ENCODE results near the gene ZBTB7C.

Gene ZBTB7C

DNA sequence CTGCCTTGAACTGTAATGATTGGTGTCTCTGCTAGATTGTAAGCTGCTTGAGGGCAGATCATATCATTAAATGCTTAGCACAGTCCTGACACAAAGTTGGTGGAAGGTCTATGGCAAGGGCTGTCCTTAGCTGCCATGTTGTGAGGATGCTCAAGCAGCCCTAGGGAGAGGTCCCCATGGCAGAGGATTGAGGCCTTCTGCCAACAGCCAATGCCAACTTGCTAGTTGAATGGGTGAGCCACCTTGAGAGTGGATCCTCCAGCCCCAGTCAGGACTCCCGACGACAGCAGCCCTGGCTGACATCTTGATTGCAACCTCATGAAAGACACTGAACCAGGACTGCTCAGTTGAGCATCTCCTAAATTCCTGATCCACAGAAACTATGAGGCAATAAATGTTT is 363.4 kb downstream of the ZBTB7C start:
- no peak for DNase-seq

DNA sequence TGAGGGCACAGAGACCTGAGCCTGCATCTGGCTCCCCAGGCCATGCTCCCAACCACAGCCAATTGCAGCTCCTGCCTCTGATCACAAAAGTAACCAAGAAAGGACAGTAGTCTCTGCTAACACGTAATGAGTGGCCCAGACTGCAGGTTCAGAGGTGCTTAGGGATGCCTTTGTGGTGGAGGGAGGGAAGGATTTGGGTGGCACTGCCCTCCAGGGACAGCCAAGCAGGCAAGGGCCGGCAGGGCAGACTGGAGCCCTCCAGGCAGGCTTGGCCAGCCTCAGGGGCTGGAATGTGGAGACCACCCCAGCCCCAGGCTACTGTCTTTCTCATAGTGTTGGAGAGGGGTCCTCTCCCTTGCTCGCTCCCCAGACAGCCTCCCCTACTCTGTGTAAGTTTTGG is 364.2 kb downstream of the ZBTB7C start:
- no peak for DNase-seq

DNA sequence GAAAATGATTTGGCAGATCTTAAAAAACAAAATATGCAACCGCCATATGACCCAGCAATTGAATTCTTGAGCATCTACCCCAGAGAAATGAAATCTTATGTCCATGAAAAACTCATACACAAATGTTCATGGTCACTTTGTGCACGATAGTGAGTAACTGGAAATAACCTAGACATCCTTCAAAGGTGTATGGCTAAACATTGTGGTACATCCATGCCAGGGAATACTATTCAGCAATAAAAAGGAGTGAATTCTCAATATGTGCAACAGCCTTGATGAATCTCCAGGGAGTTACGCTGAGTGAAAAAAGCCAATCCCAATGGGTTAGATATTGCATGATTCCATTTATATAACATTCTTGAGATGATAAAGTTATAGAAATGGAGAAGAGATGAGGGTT is 366.0 kb downstream of the ZBTB7C start:
- DNase-seq = no peak

DNA sequence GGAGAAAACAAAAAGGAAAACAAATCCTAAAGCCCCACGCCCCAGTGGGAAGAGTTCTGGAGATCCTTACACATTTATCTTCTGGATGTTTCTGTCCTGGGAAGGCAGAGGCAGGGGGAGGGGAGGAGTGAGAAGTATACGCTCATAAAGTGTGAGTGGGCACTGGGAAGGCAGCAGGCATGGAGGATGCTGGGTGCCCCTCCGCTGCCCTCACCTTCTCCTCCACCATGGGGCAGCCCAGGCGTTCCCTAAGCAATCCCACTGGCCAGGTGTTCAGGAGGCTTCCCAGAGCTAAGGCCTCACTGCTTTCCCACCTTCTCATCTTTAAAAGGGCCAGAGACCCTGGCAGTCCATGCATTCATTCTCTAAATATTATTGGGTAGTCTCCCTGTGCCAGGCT is 366.8 kb downstream of the ZBTB7C start:
- no peak for DNase-seq

DNA sequence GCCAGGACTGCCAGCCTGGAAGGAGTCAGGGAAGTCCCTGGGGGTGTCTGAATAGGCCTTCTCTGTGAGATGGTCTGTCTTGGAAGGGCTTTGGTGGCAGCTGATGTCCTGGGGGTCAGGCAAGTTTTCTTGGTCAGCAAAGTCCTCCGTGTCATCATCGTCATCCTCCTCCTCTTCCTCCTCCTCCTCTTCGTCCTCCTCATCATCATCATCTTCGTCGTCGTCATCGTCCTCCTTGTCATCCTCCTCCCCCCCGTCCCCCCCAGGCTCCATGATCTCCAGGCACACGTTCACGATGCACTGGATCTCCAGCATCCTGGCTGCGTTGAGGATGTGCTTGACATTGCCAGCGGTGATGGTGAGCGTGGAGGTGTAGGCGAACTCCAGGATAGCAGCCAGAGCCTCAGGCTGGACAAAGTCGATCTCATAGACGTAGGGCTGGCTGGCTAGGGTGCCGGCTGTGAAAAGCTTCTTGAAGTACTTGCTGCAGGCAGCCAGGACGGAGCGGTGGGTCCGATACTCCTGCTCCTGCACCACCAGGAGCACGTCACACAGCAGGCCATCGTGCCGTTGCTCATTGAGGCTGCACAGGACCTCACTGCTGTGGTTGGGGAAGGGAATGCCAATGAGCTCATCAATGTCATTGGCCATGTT is 368.6 kb downstream of the ZBTB7C start:
- DNase-seq = no peak

DNA sequence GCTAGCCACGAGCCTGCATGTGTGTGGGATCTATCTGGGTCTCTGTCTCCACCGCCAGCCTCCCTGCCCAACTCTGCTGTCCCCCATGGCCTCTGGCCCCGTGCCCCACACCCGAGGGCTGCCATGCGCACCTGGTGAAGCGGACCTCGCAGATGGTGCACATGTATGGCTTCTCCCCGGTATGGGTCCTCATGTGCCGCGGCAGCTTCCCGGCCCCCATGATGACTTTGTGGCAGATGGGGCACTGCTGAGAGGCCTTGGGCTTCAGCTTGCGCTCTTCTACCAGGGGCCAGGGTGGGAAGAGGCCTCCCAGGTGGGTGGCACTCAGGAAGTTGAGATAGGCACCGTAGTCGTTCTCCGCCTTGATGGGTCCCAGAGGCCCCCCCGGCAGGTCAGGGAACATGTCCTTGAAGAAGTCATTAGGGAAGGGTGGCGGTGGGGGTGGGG is 369.4 kb downstream of the ZBTB7C start:
- no peak for DNase-seq

DNA sequence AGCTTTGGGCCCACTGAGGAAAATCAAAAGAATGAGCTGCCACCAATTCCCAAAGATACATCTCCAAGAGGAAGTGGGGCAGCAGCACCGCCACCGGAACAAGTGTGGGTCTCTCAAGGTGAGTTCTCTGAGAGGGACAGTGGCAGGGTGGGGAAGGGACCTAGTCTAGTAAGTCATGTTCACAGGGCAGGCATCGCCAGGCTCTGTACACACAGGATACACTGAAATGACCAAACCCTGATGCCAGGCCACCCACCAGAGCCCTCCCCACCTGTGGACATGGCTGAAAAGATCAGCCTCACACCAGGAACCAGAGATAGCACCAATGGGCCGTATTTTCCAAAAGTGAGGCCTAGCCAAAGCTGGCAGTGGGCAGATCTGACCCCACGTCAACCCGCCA is 370.5 kb downstream of the ZBTB7C start:
- DNase-seq = no peak

DNA sequence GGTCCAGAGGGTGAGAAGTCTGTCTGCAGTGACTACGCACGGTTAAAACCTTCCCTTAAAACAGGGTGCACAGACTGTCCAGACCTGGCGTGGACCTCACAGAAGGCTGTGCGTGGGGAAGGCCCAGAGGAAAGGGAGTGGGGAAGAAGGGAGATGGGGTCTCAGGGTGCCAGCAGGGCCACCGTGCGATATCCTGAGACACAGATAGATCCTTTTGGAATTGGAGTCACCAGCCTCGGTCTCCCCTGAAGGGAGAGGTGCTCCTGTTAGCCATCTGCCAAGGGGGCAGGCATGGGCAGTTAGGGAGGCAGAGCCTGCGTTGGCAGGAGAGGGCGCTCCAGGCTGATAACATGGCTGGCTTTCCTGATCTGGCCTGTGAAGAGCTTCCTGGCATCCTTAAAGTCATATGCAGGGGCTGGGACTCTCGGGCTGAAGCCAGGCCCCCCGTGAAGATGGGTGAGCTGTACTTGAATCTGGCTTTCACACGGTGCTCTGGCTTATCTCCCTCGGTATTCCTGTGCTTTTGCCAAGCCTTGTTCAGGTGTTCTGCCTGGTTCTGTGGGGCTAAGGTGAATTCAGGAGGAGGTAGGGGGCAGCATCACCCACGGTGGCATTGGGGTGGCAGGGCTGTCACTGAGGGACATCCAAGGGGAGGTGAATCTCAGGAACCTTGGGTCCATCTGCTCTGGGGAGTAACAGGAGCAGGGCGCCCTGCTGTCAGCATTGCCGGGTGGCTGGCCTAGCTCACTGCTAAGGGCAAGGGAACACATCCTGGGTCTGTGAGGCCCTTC is 371.5 kb downstream of the ZBTB7C start:
- no peak for DNase-seq

DNA sequence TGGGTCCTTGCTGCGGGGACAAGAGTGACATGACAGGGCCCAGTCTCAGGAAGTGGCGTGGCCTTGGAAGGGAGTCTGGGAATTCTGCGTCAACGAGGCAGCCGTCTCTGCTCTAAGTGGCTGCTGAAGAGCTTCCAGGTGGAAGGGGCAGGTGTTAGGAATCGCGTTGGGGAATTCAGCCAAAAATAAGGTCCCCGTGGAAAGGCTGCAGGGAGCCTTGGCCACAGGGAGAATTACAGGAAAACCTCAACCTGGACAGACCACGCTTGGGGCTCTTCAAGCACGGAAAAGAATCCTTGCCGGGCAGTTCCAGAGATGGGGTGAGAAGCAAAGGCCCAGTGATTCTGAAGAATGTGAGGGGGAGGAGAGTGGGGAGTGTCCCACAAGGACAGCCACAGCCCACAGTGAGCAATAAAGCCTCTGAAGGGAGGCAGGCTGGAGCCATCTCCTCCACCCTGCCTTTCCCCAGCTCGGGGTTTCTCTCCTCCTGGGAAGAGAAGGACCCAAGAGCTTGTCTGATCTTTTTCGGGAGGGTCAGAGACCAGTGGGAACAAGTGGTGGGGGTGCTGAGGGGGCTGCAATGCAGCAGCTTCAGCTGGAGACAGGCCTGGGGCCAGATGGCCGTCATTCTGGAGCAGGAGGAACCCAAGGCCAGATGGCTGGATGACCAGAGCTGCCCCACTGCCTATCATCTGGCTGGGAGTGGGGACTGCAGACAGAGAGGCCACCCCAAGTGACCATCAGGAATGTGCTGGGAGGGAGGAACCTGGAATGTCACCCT is 372.4 kb downstream of the ZBTB7C start:
- DNase-seq = no peak

DNA sequence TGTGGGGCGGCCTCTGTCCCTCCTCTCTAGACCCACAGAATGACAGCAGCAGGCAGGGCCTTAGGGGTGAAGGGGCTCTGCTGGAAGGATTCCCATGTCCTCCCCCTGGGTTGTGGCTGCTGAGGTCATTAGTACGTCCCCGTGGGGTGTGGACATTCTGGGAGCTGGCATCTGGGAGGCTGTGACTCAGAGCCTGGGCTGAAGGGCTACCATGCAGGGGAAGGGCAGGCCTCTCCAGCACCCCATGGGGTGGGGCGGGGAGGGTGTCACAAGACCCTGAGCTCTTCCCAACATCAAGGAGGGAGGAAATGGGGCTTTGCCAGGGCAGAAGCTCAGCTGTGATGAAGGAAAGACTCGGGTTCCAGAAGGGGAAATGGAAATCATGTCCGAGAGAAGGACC is 373.0 kb downstream of the ZBTB7C start:
- DNase-seq = no peak

DNA sequence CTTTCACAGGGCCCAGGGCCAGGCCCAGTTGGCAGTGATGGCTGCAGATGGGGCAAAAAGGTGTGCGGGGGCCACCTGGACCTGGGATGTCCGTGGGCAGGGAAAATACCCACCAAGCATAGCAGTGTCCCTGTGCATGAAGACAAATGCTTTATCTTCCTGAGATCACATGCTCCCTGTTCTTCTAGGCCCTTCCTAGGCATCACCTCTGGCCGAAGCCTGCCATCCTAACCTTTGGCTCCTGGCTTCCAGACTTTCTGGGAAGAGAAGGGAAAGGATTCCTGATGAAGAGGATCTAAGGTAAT is 373.7 kb downstream of the ZBTB7C start:
- DNase-seq = no peak

DNA sequence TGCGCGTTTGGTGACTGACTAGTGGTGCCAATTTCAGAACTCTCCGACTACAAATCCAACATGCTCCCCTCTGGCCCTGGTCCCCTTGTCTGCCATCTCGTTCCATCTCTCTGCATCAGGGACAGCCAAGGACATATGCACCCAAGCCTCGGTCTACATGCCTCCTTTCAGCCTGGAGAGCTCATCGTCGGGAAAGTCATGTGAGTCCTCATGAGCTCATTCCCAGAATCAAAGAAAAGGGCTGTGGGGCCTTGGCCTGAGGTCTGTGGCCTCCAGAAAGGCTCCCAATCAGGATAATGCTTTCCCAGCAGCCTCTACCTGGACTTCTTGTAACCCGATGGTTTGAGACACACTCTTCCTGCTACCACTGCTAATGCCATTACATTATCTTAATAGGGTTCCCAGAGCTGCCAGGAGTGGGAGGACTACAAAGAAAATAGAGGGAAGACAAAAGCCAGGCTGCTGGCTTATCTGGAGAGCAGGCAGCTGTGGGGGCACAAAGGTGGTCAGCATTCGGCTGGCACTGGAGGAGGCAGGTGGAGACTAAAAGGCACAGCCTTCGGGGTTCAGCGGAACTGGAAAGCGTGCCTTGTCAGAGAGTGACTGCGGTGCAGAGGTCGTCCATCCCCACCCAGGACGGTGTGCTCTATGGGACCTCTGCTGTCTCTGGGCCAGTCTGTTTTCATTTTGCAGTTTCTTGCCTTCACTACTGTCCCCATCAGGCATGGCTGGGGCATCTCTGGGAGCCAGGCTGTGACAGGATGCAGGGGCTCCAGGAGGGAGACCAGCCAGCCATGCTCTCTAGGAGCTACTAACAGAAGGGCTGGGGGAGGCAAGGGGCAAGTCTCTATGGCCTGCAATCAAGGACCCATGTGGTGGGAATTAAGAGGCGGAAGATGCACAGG is 374.3 kb downstream of the ZBTB7C start:
- DNase-seq = no peak

DNA sequence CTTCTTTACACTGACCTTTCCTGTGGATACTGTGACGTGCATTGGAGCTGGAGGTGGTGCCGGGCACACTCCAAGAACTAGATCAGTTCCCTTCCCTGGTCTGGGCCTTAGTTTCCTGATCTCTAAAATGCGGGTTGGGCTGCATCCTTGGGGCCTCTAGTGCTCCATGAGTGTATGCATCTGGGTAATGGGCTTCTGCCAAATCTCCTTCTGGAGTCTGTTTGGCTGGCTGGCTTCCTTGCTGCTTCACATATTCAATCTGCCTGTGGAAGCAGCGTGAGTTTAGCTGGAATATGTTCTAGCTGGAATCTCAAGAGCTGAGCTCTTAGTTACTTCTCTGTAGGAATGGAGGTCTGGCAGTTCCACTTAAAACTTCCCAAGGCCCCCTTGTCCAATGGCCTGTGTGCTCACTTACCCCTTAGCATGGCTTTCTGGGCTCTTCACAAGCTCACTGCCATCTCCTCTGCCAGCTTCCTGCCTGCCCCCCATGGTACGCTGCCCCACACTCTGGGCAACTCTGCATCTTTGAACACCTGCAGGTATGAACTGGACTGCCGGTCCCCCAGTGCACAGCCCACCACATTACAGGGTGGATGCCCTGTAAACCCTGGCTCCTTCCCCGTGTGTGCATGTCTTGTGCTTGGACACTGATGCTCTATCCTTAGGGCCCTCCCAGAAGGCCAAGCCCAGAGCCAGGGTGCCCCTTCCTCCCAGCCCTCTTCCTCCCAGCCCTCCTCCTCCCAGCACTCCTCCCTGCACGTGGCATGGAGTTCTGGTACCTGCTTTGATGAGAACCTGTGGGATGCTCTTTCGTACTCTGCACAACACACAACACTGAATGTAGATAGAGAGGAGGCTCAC is 375.2 kb downstream of the ZBTB7C start:
- DNase-seq = no peak

DNA sequence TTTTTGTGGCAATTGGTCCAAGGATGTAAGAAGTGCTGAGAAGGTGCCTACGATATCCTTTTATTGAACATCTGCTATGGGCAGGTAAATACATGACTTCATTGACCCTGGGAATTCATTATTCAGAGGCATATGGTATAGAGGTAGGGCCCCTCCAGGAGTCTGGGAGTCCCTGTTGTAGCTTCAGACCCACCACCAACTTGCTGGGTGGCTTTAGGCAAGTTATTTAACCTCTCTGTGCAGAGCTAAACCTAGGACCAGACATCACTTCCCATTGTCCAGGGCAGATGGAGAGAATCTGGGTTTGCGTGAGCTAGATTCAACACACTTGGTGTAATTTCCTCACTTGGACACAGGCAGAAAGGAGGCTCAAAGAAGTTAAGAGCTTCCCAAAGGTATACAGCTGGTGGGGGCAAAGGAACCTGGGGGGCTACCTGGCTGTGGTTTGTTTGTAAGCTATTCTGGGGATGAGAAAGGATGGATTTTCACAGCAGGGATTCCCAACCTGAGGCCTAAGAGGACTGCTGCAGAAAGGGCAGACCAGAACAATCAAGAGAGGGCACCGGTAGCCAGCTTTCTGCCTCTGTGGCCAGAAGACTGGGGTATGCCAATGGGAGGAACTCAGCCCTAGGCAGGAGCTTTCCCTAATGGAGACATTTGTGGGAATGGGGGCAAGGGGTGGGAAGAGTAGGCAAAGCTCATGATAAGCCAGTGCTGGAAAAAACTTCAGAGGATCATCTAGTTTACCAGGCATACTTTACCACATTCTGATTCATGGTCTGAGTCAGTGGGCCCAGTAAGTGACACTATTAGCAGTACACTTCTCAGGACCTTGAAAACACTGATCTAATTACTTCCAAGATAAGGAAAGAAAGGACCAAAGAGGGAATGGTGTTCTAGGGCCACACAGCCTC is 376.1 kb downstream of the ZBTB7C start:
- DNase-seq = no peak

DNA sequence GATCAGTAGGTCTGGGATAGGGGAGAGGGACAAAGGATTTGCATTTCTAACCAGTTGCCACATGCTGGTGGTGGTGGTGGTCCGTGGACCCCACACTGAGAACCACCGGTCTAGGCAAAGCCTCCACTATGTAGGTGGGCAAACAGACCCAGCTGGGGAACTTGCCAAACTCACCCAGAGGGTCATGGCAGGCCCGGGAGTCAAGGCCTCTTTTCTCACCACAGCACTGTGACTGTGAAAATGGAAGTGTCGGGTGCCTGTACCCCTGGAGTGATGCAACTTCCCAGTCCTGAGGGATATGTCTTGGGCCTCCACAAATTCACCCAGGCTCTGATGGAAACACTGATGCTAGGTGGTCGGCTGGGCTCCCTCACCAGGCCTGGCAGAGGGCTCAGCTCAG is 377.5 kb downstream of the ZBTB7C start:
- no peak for DNase-seq

DNA sequence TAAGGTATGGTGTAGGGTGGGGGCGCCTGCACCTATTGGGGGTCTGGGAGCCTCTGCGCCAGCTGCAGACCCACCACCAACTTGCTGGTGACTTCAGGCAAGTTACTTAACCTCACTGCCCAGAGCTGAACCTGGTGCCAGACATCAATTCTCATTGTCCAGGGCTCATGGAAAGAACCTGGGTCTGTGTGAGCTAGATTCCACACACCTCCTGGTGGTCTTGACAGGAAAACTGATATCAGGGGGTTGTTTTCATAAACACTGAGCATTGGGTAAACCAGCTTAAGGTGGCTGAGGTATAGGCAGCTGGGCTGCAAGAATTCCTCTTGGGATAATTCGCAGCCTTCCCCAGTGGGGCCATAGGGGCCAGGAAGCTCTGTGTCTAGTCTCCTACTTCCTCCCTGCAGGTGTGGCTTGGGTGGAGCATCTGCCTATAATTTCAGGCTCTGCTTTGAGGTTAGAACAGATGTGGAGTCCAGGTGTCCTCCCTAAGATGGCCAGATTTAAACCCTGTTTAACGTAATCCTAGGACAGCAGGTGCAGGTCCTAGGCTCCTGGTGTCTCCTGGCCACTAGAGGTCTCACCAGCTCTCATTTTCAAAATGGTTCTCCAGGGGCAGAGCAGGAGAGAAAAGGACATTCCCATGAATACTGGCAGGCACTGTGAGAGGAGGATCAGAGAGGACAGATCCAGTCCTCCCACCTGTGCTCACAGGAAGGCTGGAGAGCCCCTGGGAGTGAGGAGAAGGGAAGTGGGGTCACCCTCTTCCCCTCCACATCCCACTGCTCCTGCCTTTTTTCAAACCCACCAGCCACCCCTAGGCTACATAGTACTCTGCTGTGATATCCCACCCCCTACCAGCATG is 378.3 kb downstream of the ZBTB7C start:
- DNase-seq = no peak

DNA sequence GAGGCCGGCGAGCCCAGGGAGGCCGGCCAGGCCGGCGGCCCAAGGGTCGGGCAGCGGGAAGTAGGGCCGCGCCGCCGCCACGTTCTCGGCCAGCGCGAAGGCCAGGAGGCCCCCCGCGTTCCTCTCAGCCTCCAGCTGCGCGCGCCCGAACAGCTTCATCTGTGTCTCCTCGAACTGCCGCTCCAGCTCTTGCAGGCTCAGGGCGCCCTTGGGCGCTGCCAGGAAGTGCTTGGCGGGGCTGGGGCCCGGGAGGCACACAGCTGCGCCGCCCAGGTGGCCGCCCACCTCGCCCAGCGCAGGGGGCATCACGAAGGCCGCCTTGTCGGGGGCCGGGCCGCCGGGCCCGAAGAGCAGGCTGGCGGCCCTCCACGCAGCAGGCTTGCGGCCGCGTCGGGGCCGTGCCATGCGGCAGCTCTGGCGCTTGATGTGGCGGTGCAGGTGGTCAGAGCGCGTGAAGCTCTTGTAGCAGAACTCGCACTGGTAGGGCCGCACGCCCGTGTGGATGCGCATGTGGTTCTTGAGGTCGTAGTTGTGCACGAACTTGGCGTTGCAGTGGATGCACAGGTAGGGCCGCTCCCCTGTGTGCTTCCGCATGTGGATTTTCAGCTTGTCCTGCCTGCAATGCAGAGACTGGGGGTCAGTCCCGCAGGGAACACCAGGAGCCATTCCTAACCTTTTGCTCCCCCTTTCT is 379.7 kb downstream of the ZBTB7C start:
- no peak for DNase-seq

DNA sequence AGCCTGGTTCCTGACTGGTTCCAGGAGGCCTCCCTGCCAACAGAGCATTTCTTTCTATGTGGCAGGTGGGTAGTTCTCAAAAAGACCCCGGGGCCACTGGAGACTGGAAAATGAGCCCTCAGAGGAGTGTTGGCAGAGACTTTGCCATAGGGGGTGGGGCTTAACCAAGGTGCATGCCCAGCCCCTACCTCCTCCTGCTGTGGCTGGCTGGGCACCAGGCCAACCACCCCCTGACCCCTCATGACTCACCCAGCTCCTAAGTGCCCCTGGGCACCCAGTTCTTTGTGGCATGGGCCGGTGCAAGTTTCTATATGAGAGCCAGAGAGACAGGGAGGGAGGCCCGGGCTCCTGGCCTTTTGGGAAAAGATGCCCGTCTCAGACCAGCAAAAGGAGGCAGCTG is 380.5 kb downstream of the ZBTB7C start:
- no peak for DNase-seq

DNA sequence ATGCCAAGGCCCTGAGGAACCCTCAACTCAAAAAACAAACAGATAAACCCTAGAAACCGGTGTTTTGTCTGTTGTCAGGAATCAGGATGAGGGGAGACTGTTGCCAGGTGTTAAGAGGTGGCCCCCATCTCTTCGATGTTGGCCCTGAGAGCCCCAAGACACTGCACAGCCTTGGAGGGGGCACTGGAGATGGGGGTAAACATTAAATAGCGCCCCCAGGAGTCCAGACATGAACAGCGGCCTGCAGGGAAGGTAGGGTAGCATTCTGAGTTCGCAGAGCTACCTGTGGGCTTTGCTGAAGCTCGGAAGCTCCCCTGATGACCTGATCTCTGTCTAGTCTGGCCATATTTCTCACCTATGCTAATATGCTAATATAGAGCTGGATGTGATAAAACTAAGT is 381.1 kb downstream of the ZBTB7C start:
- DNase-seq = no peak

All from activated CD8-positive, alpha-beta memory T cell treated with anti-CD3 and anti-CD28 coated beads, Interleukin-2, amount 50 U/mL, for 4 hours (primary cell).